ENCODE data around the gene FBXO21. TPM values are rescaled to one million over a fixed set of nuclear protein-coding genes. Genes with fewer than 3 reads are reported as not detected.
"Not testable (repeated sequence)": the region's sequence is repeated elsewhere in the genome, so short reads cannot be mapped to it uniquely, and the experiment has no call there.

Gene FBXO21
- total RNA-seq, 1 donor from 2014 or later = 52.3 TPM

DNA sequence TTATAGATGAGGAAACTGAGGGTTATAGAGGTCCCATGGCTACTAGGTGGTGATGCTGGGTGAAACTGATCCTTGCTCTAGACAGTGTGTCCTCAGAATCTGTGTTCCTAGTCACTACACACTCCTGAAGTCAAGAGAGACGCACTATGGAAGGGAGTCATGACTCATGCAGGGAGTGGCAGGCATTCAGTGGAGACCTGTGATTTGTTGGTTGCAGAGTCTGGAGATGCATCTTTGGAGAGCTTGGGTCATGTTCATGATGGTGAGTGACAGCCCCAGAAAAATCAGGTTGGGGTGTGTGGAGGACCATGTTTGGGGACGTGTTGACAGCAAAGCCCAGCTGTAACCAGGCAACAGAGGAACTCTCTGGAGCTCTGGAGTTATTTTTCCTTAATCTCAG, 38.0 kb upstream of the FBXO21 start:
- intact Hi-C loops (cut with micrococcal nuclease) = no loop called here
- no peak overlapping the region for H3K4me3 ChIP-seq
- no peaks in the 10 kb centered on the region for H3K9me3 ChIP-seq (replicated peaks)
- no peak for DNase-seq
- no peak overlapping the region for H3K27ac ChIP-seq (replicated peaks)
- H3K27me3 ChIP-seq (ENCODE audit: low read depth) = peaks cover 82% of the 10 kb centered on the region
- H3K36me3 ChIP-seq = no peaks in the 10 kb centered on the region
- H3K4me1 ChIP-seq = no peaks in the 10 kb centered on the region
- TF ChIP-seq, protein P1, sequence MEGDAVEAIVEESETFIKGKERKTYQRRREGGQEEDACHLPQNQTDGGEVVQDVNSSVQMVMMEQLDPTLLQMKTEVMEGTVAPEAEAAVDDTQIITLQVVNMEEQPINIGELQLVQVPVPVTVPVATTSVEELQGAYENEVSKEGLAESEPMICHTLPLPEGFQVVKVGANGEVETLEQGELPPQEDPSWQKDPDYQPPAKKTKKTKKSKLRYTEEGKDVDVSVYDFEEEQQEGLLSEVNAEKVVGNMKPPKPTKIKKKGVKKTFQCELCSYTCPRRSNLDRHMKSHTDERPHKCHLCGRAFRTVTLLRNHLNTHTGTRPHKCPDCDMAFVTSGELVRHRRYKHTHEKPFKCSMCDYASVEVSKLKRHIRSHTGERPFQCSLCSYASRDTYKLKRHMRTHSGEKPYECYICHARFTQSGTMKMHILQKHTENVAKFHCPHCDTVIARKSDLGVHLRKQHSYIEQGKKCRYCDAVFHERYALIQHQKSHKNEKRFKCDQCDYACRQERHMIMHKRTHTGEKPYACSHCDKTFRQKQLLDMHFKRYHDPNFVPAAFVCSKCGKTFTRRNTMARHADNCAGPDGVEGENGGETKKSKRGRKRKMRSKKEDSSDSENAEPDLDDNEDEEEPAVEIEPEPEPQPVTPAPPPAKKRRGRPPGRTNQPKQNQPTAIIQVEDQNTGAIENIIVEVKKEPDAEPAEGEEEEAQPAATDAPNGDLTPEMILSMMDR (IDR thresholded peaks at IDR 0.05; ENCODE audit: borderline replicate concordance) = no peak

- H3K36me3 ChIP-seq = no peaks in the 10 kb centered on the region
- no peak overlapping the region for H3K4me3 ChIP-seq
- TF ChIP-seq, protein P1 (IDR thresholded peaks at IDR 0.05; ENCODE audit: borderline replicate concordance) = no peak
- H3K27ac ChIP-seq (replicated peaks) = no peak overlapping the region
- peaks cover 74% of the 10 kb centered on the region for H3K27me3 ChIP-seq (ENCODE audit: low read depth)
- no peak for DNase-seq
- H3K9me3 ChIP-seq (replicated peaks) = no peaks in the 10 kb centered on the region
- intact Hi-C loops (cut with micrococcal nuclease) = no loop called here
- no peaks in the 10 kb centered on the region for H3K4me1 ChIP-seq
These were observed 36.9 kb upstream of the FBXO21 start for GRCh38 chr12:117227000-117227653.

DNA sequence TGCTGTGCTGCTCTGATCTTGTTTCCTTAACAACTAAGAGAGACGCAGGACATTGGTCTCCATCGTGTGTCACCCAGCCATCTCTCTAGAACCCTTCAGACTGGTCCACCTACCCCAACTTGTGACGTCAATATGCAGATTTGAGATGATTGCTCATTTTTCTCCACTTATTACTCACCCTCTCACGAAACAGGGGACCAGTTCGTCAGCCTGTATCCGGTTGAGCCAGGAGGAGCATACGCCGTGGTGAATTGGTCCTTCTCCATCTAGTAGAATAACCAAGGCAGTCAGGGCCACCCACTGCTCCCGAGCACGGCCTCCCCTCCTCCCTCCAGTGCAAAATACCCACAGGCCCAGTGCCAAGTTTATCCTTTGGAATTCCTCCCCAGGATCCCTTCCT, 36.2 kb upstream of the FBXO21 start:
- no peaks in the 10 kb centered on the region for H3K36me3 ChIP-seq
- intact Hi-C loops (cut with micrococcal nuclease) = no loop called here
- no peak overlapping the region for H3K27ac ChIP-seq (replicated peaks)
- DNase-seq = no peak
- H3K4me1 ChIP-seq = no peaks in the 10 kb centered on the region
- H3K27me3 ChIP-seq (ENCODE audit: low read depth) = peaks cover 72% of the 10 kb centered on the region
- H3K4me3 ChIP-seq = no peak overlapping the region
- TF ChIP-seq, protein P1 (IDR thresholded peaks at IDR 0.05; ENCODE audit: borderline replicate concordance) = no peak
- H3K9me3 ChIP-seq (replicated peaks) = no peaks in the 10 kb centered on the region

DNA sequence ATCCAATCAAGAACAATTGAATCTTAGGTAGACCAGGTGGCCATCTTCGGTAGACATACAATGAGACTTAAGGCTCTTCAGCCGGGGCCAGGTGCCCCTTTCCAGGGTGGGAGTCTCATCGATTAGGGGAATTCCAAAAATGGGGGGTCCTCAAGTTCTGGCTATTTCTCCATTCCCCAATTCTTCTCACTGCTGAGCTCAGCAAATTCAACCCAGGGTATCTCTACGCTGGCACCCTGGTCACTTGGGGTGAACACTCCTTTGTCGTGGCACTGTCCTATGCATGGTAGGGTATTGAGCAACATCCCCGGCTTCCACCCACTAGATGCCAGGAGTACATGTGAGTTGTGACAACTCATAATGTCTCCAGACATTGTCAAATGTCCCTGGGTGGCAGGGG, 34.9 kb upstream of the FBXO21 start:
- no peak overlapping the region for H3K4me3 ChIP-seq
- no peak overlapping the region for H3K27ac ChIP-seq (replicated peaks)
- DNase-seq = no peak
- no peaks in the 10 kb centered on the region for H3K9me3 ChIP-seq (replicated peaks)
- no peaks in the 10 kb centered on the region for H3K4me1 ChIP-seq
- no peaks in the 10 kb centered on the region for H3K36me3 ChIP-seq
- H3K27me3 ChIP-seq (ENCODE audit: low read depth) = peaks cover 72% of the 10 kb centered on the region
- TF ChIP-seq, protein P1 (IDR thresholded peaks at IDR 0.05; ENCODE audit: borderline replicate concordance) = no peak
- intact Hi-C loops (cut with micrococcal nuclease) = no loop called here

GRCh38 chr12:117220947-117221346, 30.7 kb upstream of the FBXO21 start:
- DNase-seq = not testable (repeated sequence)

GRCh38 chr12:117218149-117218548, 27.9 kb upstream of the FBXO21 start:
- Histone ChIP-seq H3K27ac (replicated peaks) (no peak overlapping the region), H3K4me1 (no peaks in the 10 kb centered on the region), H3K9me3 (replicated peaks) (no peaks in the 10 kb centered on the region), H3K27me3 (ENCODE audit: low read depth) (peaks cover 71% of the 10 kb centered on the region), H3K4me3 (no peak overlapping the region), H3K36me3 (no peaks in the 10 kb centered on the region)
- intact Hi-C loops (cut with micrococcal nuclease) = no loop called here
- no peak for DNase-seq
- TF ChIP-seq, protein P1 (IDR thresholded peaks at IDR 0.05; ENCODE audit: borderline replicate concordance) = no peak

More at GRCh38 chr12:117220947-117221346, 30.7 kb upstream of the FBXO21 start:
- intact Hi-C loops (cut with micrococcal nuclease); H3K36me3 ChIP-seq; H3K27ac ChIP-seq (replicated peaks); H3K4me1 ChIP-seq; H3K9me3 ChIP-seq (replicated peaks); H3K4me3 ChIP-seq: not testable (repeated sequence)
- H3K27me3 ChIP-seq (ENCODE audit: low read depth) = peaks cover 72% of the 10 kb centered on the region

Measured in left ventricle myocardium inferior (tissue), 1 donor.